NCI-H2029 (cell line): ENCODE data around the gene PICK1.

Experiments
- DNase-seq: peaks from one replicate; lab custom pipeline; 2025; lab: John Stamatoyannopoulos, UW

The PICK1 gene

DNA sequence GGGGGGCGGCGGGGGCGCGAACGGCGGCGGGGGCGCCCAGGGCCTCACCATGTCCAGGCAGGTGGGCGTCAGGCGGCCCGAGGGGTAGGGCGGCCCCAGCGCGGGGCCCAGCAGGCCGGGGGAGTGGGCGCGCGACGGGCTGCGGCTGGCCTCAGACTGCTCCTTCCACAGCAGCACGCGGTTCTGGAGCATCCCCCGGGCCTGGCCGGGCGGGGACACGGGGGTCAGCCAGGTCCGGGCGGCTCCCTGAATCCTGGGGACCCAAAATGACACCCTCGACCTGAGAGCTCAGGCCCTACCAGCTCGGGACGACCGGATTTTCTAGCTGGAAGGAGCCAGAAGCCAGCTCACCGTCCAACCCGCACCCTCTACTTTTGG is 32.3 kb downstream of the PICK1 start:
- DNase-seq = no peak

DNA sequence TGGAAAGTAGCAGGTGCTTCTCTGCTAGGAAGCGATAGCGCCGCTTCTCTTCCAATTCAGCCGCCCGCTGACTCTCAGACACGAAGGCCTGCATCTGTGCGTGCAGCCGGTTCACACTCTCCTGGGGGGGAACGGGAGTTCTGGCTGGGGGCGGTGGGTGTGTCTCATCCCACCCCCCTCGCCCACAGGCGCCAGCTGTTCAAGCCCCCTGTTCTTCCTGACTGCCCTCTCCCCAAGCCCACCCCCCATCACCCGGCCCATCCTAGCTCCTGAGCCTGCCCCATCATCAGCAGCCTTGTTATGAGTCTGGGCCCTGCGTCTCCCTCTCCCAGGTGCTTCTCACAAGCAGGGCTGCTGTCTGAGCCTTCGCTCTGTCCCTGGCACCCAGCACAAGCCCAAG is 39.9 kb downstream of the PICK1 start:
- DNase-seq = no peak

DNA sequence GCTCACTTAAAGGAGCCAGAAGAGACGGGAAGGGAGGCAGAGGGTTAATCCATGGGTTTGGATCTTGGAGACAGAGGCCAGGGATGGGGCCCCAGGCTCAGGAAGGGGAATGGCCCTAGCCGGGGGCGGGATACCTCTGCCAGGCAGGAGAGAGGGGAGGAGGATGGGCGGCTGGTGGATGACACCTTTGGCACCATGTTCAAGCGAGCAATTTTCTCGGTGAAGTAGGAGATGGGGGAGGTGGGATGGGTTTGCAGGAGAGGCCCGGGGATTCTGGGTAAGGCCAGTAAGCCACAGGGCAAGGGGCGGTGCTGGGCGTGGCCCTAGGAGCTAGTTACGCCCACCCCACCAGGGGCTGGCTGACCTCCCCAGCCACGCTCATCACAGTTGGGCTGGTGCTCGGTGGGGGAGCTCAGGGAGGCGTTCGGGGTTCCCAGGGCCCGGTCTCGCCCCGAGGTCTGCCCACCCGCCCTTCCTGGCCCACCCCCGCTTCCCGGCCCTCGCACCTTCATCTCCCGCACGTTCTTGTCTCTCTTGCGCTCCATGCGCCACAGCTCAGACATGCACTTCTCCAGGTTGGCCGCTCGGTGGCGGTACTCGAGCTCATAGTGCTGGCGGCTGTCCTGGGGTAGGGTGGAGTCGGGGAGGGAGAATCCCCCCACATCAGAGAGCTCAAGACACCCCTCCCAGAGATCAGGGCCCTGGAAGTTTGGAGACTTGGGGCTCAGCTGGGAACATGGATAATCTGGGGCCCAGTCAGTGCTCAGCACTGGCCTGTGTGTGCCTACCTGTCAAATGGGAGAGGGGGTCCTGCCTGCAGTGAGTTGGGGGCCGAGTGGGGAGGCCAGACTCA is 40.6 kb downstream of the PICK1 start:
- no peak for DNase-seq

DNA sequence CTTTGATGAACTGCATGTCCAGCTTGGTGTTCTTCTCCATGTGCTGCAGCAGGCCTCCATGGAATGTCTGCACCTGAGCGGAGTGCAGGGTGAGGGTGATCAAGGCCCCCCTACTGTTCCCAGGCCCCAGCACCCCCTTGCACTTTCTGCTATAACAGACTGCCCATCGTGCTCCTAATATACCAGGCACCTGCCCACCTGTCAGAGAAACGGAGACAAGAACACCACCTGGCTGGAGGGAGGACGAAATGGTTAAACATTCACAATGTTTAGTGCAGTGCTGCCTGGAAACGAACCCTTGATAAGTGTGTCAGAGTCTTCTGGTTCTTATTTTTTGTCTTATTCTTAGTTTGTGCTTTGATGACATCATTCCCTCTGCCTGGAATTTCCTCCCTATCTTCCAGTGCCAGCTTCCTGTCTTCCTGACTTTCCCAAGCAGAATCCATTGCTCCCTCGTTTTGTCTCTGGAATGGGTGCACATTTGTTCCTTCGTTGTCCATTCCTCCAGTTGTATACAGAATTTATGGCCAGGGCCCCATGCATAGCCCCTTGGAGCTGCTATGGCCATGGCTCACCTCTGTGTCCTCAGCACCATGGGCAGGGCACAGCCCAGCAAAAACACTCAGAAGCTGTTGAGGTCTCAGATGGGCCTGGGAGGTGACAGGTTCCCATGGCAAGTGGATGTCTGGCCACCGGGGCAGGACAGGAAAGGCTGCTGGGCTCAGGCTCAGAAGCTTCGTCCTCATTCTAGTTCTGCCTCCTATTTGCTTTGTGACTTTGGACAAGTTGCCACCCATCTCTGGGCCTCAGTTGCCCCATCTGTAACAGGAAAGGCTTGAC is 41.4 kb downstream of the PICK1 start:
- no peak for DNase-seq

DNA sequence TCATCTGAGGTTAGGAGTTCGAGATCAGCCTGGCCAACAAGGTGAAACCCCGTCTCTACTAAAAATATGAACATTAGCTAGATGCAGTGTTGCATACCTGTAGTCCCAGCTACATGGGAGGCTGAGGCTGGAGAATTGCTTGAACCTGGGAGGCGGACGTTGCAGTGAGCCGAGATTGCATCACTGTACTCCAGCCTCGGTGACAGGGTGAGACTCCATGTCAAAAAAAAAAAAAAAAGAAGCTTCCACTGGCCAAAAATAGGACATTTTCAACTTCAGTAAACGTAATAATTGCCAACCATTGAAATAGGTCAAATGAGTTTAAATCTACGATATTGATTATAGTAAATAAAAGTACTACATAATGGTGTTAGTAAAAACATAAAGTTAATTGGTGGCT is 46.4 kb downstream of the PICK1 start:
- no peak for DNase-seq

DNA sequence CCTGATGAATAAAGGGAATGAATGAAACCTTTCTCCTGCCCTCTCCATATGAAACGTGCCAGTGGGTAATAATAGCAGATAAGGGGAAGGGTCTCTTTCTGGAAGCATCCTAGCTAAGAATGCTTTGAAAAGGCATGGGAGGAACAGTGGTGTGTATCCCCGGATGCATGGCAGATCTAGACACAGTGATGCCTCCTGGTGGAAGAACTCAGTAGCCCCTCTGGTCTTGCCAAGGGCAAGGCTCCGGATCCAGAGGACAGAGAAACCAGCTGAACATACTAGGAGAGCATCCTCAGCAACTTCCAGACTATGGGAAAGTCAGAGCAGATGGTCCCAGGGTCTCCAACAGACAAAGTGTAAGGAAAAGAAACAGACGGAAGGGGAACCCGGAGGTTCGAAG is 46.9 kb downstream of the PICK1 start:
- no peak for DNase-seq

DNA sequence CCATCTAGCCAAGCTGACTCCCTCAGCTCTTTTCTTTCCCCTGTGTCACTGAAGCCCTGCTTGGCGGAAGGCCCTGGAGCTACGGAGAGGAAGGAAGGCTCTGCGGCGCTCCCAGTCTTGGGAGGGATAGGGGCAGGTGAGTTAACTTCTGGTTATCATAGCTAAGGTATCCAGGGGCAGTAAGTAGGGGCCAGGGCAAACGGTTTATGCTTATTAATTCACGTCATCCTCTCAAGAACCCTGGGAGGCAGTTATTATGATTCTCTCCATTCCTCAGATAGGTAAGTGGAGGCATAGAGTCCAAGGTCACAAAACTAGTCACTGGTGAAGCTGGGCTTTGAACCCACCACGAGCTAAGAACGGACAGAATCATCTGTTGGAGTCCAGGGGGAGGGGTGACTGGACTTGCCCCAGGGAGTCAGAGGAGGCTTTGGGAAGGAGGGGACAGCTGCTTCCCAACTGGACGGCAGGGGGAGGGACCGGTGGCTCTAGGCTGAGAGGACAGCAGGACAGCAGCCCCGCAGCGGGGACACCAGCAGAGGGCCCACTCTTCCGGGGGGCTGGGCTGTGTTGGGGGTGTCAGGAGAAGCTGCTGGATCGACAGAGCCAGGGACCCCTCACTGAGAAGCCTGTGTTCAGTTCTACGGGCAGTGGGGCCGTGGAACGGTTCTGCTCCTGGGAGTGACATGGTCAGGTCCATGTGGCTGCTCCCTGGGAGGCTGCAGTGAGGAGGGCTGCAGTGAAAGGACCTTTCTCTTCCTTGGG is 49.8 kb downstream of the PICK1 start:
- DNase-seq = no peak

DNA sequence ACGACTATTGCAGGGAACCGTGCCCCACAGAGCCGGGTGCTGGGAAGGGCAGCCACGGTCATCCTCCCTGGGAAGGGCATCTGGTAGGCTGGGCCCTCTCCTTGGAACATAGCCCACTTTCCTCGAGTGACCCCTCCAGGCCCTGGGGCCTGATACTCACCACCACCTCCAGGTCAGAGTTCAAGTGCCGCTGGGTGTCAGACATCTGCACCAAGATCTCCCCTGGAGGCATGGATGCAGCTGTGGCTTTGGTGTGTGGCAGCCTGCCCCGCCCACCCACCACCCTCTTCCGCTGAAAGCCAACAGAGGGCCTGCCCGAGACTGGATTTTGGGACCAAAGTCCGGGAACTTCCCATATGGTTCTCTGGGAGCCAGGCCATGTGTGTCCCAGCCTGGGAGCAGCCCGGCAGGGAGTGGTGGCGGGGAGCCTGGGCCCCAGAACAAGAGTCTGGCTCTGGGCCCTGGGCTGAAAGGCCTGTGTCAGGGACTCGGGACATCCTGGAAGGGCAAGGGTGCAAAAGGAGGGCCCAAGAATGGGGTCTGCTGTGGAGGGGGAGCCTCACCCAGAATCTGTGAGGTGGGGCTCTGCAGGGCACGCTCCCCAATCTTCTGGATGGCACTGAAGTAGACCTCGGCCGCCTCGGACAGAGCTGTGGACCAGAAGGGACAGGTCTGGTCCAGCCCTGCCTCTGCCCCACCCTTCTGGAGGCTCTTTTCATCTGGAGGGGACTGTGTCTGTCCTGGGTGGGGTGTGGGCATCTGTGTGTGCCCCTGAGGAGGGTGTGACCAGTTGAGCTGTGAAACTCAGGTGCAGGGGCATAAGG is 50.7 kb downstream of the PICK1 start:
- no peak for DNase-seq

DNA sequence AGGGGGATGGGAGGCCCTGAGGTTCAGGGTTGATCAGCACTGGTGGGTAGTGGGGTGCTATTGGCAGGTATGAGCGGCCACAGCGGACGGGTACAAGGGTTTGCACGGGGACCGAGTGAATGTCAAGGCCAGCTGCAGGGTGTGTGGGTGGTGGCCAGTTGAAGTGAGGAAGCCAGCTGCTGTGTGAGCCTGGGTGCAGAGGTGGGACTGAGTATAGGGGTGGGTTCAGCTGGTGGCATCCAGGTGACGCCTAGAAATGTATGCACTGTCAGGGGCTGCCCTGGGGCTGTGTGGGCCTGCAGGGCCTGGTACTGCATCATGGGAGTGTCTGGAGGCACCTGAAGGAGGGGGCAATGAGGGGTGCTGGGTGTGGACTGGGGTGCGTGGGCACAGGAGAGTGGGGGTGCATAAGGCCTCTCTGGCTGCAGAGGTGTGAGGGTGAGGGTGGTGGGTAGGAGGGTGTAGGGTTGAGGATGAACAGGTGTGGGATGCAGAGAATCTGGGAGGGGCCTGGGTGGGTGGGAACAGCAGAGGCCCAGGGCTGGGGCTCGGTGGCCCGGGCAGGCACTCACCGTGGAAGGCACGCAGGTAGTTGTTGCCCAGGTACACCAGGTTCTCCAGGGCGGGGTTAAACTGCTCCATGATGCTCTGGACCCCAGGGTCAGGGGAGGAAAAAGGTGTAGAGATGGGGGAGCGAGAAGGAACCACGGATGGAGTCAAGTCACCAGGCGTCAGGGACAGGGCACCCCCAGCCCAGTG is 51.5 kb downstream of the PICK1 start:
- no peak for DNase-seq

DNA sequence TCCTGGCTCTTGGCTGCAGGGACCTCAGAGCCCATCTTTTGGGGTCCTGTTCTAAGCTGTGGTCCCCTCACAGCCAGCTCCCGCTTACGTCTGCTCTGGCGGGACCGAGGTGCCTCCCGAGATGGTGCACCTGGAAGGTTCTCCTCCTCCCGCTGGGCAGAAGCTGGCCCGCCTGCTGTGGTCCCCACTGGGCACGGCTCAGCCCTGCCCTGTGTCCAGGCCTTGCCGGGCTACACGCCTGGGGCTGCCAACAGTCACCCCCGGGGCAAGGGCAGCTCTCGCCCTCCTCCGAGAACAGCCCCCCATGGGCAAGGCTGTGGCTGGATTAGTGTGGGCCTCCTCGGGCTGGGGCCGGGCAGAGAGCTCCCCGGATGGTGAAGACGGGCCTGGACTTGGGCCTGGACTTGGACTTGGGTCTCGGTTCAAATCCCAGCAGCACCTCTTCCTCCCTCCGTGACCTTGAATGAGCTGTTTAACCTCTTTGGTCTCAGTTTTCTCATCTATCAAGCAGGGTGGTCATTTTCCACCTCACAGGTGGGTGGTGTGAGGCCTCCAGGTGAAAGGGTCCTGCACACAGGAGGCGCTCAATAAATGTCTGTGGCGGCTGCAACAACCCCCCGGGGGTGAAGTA is 52.3 kb downstream of the PICK1 start:
- DNase-seq = no peak

DNA sequence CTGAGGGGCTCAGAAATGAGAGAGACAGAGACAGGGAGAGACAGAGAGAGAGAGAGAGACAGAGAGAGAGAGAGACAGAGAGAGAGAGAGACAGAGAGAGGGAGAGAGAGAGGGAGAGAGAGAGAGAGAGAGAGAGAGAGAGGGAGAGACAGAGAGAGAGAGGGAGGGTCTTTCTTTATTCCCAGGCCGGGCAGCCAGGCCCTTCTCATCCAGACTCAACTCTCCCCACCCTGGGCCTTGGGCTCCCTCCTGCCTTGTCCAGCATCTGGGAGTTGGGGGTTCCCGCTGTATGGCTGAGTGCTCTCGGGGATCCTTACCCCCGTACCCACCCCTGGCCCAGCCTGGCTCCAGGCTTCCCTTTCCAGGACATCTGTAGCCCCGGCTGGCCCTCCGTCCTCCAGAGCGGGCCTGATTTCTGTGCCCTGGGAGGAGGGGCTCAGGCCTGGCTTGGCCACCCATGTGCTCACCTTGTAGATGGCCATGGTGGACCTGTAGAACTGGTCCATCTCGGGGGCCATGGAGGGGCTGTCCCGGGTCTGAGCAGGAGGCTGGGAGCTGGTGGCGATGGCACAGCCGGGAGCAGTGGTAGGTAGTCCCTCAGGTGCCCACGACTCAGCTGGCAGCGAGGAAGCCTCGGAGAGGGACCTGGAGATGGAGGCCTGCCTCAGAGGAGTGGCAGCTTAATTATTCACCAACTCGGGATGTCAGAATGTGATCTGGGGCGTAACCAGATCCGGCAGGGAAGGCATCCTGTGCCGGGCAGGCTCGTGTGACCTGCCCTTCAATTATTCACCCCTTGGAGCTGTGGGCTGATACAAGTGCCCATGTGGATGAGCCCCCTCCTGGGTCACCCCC is 53.0 kb downstream of the PICK1 start, which contains the start of gene BAIAP2L2:
TSS of gene BAIAP2L2 (minus strand) at position 677 of the 855 bp plus-strand sequence. CDS start at position 518, 159 bp downstream.
- no peak for DNase-seq

DNA sequence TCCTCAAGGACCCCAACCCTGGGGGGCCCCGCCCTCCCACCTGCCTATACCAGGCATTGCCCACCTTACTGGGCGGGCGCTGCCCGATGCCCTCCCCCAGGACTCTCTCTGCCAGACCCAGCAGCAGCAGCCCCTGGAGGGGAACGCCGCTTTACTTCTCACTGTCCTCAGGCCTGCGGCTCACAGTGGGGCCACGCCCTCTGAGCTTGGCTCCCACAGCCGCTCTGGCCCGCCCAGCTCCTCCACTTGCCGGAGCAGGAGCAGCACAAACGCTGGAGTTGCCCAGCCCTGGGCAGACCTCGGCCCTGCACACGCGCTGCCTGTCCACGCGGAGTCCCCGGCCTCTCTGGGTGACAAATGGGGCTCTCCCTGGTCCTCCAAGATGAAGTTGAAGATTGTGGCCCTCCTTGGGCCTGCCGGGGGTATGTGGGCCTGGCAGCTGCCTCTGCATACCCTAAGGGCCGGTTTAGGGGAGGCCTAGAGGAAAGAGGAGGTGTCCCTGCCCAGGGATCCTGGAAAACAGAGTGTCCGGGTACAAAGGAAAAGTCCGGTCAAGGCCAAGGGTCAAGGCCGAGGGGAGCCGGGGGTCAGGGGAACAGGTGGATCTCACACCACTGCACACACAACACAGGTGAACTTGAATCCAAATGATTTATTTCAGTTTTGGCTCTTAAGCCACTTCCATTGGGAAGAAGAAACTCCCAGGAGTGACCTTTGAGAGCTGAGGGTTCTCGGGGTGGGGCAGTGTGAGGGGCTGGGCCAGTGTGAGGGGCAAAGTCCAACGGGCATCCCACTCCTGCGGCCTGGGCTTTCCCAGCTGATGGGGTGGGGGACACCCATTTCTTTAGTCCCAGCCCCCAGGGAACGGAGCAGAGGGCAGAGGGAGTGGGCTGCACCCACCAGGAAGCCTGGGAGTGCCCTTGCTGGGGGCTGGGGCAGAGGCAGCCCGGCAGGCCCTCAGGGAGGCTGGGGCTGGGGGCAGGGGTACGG is 54.0 kb downstream of the PICK1 start:
- no peak for DNase-seq

DNA sequence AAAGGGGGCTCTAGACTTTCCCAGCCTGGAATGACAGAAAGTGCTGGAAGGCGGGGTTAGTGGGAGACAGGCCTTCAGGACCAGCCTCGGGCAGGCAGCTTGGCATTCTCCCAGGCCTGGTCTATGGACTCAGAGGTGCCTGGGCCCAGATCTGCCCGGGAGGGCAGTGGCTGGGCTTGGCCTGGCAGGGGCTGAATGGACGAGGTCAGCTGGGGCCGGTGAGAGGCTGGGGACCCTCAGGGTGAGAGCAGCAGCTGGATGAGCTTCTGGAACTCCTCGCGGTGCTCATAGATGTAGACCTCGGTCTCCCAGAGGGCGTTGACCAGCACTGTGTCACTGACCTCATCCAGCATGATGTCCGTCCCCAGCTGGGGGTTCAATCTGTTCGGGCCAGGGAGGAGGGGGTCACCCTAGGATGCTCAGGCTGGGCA is 54.7 kb downstream of the PICK1 start:
- DNase-seq = no peak

DNA sequence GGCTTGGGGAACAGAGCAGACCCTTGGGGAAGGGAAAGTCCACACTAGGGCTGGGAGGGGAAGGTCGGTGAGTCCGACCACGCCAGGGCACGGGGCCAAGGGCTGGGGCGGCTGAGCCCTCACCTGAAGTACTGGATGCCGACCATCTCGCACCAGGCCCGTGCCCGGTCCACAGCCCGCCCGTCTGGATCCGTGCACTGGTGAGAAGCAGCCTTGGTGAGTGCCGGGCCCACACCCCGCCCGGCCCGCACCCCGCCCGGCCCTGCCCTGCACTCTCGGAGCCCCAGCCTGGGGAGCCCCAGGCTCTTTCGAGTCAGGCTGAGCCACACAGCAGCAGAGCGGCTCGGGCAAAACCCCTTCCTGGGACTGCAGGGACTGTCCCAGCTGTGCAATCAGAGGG is 55.2 kb downstream of the PICK1 start:
- no peak for DNase-seq

DNA sequence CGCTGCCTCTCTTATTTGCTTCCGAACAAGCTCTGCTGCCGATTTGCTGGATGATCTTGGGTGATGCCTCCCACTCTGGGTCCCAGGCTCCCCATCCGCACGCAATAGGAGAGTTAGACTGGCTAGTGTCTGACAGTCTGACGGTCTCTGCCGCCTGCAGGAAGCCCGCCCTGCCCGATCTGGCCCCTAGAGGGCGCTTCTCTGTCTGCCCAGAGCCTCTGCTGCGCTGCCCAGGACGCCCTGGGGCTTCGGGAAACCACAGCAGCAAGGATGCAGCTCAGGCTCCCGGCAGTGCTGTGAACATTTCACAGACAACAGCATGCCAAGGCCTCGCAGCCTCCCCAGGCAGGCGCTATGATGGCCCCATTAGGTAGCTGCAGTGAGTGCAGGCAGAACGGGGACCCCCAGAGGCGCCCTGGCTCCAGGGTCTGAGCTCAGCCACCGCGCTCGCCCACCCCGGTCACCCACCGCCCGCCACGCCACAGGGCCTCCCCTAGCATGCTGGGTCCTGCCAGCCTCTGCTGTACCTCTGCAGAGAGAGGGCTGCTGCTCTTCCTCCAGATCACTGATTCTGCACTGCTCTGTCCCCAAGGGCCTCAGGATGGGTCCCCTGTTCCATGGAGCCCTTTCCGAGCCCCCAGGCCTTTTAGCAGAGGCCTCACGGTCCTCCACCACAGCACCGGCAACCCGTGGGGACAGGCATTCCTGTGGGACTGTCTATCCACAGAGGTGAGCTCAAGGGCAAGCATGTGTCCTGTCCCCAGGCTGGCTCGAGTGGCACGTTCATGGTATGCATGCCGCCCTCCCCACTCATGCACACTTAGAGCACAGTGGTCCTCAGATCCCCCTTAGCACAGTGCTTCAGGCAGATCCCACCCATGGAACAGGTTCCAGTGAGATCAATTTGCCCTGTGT is 57.5 kb downstream of the PICK1 start:
- peak; percentile 11 for DNase-seq

DNA sequence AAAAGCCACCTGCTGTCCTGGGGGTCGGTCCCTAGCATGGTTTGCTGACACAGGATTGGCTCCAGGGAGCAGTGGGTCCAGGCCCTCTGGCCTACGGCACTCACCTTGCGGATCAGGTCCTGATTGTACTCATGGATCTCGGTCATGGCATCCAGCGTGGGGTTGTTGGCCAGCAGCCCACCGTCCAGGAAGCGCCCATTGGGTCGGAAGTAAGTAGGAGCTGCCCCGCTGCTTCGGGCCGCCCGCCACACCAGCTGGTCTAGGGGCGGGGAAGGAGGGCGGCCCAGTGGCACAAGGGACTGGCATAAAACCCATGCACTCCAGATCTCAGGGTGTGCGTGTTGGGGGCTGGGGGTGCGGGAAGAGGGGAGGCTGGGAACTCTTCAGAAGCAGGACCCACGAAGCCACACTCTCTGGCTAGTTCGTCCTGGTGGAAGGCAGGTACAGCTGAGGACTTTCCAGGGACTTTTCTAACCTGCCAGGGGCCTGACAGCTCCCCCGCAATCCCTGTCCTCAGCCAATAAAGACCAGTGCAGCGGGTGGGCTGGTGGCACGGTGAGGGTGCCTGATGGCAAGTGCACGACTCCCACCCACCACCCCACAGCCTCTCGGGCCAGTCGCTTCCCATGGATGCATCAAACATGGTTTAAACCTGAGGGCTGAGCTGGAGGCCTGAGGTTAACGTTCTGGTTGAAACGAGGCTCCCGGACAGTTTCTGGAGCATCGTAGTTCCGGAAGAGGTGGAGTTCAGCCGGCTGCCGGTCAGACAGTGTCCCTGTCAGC is 58.4 kb downstream of the PICK1 start:
- no peak for DNase-seq
